GM18520 (cell line): ENCODE results near the gene ADI1.
"Not testable (repeated sequence)": the region's sequence is repeated elsewhere in the genome, so short reads cannot be mapped to it uniquely, and the experiment has no call there.

Experiments
- ATAC-seq: cut with Tn5 transposase; IDR thresholded peaks from one replicate; pipeline ENCODE4 v1.9.1; 2021; ENCODE audit not compliant: unreplicated experiment

Gene ADI1

DNA sequence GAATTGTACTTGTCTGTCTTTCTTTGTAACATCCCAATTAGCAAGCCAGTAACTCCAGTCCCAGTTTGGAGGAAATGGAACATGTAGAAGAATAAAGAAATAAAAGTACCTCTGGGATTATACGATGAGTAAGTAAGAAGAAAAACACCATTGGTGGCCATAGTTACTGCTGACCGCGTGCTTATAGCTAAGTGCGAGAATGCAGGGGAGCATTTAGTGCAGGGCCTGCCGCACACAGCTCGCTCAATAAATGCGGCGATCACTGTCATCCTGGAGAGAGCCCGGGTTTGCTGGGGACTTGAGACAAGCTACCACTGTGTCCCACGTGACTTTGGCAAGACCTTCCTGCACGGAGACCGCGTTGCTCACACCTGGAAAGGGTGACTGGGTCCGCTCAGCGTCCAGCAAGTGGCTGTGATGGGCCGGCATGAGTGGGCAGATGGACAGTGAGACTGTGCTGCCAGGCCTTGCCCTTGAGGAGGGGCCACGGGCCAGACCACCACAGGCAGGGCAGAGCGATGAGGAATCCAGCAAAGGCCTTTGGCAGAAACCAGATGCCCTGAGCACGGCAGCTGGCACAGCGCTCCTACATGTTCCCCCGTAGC is 54.8 kb downstream of the ADI1 start:
- no peak for ATAC-seq

DNA sequence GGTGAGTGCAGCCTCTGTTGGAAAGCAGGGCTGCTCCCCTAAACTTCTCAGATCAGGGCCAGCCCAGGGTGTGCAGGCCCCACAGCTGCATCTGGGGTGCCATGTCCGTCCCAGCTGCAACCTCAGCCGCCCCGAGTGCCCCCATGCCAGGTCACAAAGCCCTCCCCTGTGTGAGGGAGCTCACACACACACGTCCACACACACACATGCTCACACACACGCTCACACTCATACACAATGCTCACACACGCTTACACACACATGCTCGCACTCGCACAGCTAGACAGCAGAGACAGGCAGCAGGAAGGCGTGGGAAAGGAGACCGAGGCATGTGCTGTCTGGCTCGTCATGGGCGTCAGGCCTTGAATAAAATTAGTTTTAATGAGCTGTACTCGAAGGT is 55.4 kb downstream of the ADI1 start:
- ATAC-seq: no peak

DNA sequence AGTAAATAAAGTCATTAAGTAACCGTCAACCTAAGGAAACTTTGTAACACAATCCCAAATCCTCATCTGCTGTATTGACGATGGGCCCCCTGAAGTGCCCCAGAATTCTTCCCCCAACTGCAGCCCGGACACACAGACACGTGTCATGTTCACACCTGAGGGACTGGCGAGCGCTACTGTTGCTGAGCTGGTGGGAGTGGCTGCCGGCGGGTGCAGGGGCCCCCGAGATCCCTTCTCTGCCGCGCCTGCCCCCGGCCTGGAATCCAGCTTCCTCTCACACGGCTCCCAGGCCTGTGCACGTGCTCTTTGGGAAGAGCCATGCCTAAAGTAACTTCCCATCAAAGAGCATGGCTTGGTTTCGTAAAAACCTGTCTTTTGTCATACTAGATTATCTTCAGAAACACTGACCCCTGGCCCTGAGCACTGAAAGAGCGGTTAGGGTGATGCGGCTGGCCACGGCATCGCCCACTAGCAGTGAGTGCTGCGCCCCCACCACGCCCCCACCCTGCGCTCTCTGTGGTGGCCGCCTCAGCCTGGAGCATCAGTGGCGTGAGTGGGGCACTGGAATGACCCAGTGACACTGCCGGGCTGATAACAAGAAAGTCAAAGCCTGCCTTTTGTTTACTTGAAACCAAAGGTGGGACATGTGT is 56.0 kb downstream of the ADI1 start:
- ATAC-seq: no peak

DNA sequence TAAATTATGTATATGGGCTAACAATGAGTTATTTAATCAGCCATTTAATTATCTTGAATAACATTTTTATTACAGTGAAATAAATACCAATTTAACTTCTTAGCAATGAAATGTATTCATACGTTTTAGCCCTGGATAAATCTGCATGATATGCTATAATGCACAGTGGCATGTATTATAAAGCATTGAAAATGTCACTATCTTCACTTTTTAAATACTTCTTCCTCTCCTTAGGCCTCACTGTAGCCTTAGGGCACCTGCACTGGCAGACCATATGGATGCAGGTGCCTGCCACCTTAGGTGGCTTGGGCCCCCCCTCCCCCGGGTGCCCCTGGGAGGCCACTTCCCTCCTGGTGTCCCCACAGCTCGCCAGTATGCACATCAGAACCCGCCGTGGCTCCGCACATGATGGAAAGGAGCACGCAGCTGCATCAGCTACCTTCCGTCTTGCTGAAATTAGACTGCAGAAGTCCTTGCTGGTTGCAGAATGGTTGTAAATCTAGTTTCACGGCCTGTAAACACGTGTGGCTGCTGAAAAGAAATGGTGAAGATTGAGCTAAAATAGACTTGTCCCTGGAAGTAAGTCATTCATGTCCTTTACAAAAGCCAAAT is 56.7 kb downstream of the ADI1 start:
- peak; percentile 5 for ATAC-seq

DNA sequence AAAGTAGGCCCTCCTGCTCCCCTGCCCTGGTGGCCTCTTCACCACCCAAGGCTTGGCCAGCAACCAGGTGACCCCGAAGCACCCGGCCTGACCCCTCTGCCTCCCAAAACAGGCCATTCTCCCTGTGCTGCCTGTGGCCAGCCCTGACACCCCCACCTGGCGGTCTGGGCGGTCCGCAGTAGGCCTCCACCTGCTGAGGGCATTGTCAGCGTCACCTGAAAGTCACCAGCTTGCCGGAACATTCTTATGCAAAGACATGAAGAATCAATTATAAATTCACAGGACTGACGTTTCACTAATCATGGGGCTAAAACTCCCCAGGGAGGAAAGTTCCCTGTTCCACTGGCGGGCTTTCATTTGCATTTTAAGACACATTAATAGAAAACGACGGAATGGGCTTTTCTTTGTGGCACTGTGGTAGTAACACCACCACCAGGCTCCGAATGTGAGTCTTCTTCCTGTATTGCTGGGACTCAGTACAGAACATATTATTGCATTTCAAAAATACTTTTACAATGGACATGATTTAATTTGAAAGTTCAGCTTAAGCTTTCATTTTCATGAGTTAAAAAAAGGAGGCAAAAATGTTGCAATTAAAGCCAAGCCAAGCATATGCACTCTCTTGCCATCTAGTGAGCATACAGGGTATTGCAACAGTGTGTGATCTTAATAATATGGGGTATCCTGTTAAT is 57.4 kb downstream of the ADI1 start:
- peak; percentile 67 for ATAC-seq

DNA sequence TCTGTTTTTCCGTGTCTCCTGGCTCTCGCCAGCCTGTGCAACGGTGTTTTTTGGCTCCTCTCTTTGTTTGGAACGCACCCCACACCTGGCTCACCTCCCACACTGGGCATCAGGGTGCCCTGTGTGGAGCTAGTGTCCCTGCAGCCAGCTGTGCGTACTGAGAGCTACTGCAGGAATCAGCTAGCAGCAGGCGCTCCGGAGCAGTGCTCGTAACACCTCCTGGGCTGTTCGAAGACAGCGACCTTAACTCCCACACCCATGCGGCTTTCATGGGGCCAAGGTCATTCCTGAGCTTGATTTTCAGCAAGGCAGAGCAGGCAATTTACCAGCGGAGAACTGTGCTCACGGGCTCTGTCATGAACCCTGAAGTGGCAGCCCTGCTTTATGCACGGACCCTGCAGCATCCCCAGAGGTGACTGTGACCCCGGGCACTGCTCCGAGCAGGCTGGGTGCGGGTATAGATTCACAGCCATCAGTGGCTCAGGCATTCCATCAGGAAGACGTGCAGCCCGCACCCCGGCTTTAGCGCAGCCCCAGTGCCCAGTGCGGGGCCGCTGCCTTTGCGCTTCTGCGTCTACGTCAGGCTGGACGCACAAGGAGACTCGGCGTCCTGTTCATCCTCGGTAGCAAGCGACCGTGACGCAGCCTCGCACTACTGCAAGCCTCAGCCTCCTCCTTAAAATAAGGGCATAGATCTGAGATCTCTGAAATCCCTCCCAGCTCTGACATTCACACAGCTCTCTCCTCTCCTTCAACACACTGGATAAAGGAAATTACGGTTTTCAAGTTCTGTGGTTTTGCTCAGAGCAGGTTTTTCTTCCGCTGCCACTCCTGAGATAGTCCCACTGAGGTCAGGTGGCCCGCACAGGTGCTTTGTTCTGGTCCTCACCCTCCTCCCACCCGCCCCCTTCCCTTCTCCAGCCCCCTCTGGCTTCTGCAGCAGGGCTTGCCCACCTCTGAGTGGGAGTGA is 58.2 kb downstream of the ADI1 start:
- ATAC-seq: no peak

DNA sequence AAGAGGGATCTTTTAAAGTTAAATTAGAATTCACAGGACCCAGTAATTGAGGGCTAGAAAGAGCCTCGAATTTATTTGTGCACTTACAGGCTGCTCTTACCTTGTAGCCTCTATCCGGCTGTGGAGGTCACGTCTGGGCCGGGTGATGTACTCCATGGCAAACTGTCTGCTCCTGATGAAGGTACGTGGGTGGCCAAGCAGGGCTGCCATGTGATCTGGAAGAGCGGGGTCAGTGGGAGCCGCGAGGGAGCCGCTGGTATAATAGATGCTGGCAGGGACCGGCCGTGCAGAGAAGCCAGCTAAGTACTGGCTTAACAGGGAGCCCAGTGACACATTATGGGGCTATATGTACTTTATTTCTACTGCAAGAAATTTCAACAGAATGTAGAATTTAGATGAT is 59.2 kb downstream of the ADI1 start:
- ATAC-seq: no peak

DNA sequence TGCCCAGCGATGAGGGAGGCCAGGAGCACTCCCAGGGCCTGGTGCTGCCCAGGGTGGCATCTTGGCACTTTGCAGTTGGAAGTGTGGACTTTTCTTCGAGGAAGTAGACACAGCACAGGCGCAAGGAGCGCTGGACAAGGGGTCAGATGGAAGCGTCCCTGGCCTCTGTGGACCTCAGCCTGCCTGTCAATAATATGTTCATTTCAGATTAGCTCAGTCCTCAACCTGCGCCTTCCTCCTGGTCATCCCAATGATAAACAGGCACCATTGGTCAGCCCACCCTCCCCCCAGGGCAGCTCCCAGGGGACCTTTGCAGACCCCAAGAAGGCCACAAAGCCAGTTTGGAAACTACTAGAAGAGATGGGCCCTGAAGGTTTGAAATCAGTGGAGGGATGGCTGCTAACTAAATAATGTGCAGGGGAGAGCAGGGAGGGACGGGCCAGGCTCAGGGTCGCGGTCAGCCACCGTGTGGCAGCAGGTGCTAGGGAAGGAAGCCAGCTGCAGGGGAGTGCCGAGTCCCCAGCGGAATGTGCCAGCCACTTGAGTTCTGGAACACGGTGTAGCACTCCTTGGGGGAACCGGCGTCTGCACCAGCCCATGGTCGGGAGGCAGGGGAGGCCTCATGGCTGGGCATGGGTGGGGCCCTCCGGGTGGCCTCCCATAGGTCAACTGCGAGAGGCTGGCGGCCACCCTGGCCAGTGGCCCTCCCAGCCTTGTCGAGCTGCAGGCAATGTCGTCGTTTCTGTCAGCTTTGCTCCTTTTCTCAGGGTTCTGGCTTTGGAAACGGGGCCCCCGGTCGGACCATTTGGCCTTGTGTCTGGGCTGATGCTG is 59.9 kb downstream of the ADI1 start:
- ATAC-seq: no peak

DNA sequence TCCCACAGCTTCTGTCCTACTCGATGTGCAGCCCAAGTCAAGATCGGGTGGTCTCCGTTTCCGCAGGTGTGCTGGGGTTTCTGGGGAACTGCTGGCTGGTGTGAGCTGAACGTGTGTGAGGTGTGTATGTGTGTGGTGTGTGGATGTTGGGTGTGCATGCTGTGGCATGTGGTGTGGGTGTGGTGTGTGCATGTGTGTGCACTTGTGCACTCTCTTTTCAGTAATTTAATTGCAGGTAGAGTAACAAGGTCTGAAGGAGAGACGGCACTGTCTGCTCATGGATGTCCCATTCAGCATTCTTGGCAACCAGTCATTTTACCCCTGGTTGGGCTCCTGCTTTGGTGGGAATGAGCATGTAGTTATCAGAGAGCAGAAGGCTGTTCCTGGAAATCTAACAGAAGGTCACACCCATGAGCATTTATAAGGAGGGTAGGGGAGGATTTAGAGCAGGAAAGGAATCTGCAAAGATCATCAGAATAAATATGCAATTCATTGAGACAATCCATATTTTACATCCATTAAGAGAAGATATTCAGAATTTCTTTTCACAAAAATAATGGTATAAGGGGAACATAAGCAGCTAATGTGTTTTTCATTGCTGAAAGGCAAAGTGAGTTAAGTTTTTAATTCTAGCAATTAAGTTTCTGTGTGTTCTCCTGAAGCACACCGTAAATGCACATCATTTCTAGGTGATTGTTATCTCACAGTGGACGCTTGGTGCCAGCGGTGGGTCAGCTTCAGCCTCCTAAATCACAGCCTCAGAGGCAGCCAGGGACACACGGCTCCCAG is 60.7 kb downstream of the ADI1 start:
- no peak for ATAC-seq

DNA sequence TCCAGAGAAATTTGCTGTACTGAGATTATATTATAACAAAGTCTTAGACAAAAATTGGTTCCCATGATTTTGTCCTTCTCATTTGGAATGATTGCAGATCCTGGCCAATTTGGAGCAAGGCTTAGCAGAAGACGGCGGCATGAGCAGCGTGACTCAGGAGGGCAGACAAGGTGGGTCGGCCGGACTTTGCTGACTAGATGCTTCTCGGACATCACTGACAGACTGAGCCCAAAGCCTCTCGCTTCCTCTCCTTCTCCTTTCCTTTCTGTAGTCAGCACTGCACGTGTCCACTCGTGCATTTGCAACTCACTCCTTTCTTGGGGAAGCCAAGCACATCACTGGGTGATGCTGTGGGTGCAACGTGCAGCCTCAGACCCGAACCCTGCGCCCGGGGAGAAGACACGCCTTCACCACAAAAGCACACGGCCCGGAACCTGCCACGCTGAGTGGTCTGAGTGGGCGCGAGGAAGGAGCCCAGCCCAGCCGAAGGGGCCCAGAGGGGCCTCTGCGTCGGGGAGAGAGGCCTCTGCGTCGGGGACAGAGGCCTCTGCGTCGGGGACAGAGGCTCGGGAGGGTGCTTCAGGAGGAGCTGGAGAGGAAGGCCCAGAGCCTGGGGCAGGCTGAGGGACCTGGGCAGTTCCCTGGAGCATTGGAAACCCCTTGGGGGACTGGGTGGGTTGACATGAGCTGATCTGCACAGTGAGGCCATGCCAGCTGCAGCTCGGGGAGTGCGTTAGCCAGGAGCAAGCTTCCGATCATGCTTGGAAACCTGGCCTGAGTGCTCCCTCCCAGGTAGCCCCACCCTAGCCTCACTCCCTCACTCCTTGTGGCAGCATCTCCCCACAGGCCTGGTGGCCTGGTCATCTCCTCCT is 61.6 kb downstream of the ADI1 start:
- ATAC-seq: no peak

DNA sequence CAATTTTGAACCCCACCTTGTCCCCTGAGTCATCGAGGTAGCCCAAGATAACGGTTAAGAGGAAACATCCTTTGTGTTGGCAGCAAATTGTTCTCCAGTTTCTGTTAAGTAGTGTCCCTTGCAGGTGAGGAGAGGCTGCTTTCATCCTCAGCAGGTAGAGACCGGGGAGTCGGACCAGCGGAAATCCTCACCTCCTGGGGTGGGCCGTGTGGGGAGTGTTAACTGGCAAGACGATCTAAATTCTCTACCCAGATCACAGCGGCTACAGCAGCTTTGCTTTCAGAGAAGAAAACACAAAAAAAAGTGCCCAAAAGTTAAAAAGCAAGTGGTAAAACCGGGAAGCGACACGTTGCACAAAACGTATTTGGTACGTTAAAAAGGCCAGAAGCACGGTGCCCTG is 63.2 kb downstream of the ADI1 start:
- no peak for ATAC-seq

DNA sequence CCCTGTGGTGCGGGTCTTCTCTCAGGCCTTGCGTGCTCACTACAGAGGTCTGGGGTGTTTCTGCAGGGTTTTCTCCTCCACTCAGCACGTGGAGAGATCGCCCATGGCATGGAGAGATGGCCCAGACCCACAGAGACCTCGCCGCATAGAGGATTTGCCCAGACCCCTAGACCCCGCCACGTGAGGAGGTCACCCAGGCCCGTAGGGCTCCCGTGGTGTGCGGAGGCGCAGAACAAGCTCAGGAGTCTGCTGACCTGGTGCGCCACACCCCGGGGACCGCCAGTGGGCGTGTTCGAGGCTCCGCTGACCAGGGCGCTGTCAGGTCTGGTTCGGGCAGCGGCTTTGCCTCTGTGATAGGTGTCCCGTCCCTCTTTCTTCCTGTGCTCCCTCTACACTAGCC is 64.5 kb downstream of the ADI1 start:
- no peak for ATAC-seq

DNA sequence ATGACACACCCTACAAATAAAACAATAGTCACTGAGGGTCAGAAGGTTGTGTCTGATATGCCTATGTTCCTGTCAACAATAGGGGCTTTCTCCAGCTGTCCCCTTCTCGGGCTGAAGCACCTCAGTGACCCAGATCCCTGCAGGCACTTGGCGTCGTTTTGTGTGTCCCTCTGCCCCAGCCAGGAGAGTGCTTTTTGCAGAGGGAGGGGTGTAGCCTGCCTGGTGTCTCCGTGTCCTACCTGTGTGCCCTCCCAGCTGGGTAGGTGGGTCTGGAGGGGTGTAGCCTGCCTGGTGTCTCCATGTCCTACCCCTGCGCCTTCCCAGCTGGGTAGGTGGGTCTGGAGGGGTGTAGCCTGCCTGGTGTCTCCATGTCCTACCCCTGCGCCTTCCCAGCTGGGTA is 65.3 kb downstream of the ADI1 start:
- not testable (repeated sequence) for ATAC-seq

DNA sequence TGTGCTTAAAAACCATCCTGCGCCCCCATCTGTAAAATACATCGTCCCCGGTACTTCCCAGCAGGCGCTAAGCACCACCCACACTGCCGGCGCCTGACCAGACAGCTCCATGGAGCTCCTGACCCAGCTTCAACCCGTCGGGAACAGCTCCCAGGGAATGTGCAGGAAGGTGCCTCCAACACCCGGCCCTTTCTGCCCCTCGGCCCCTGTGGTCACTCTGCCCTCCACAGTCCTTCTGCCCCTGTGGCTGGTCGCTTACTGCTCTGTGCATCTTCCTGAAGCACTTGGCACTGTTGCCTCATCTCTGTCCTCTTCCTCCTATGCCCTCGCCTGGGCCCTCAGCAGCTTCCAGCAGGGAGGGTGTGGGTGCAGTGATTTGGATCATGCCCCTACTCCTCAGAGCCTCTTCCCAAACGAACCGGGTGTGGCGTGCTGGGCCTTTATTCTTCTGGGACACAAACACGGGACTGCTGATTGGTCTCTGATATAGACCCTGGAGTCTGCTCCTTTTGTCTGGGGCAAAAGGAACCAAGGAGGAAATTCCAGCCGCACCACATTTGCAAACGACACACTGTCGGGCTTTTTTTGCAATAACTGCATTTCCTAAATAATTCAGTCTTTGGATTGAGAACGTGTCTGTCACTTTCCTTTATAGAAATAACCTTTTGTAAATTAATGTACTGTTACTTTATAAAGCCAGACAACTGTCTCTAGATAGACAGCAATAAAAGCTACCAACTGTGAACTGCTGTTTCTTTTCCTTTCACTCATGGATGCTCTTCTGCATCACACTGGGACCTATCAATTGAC is 65.9 kb downstream of the ADI1 start:
- no peak for ATAC-seq

DNA sequence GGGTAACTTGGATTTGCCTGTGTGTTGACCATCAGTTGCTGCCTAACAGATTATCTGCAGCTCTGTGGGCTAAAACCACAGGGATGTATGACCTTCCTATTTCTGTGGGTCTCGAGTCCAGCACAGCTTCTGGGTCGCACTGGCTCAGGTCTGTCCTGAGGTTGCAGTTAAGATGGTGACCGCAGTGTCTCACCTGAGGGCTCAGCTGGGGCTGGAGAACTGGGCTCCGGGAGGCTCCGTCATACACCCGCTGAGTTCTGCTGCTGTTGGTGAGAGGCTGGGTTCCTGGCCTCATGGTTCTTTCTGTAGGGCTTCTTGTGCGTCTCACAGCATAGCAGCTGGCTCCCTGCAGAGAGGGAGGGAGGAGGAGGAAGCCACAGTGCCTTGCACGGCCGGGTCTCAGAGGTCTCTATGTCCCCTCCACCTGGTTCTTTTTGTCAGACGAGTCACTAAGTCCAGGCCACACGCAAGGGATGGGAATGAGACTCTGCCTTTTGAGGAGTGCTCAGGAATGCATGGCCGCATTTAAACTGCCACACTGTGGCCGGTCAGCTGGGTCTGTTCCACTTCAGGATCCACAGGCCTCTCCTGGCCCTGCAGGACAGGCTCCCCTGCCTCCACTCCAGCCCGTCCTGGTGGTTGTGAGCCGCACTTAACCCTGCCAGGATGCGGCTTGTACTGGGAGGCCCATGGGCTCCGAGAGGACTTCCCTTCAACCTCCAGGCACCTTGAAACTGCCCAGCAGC is 67.2 kb downstream of the ADI1 start:
- ATAC-seq: no peak

DNA sequence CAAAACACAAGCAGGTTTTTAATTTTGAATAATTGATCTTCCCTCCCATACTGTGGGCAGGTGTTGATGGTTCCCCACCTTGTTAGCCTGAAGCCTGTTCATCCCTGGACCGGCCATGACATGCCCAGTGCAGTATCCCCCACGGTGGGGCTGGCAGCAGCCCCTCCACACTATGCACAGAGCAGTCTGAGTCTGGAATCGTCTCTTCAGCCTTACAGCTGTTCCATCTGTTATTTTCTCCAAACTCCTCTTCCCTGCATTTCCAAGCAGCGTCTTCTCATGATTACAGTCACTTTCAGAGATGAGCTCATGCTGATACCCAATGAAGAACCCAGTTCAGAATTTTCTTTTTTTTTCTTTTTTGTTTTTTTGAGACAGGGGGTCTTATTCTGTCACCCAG is 68.2 kb downstream of the ADI1 start:
- ATAC-seq: no peak
